Liver (tissue), 9 donors: ENCODE data around the gene GARIN5A. TPM values are rescaled to one million over a fixed set of nuclear protein-coding genes. Genes with fewer than 3 reads are reported as not detected.
A peak's percentile ranks its signal among the peaks of the same experiment; 100 is the strongest.

Experiments used
- DNase-seq: peaks from one replicate; pipeline ENCODE4 v3.0.0-alpha.2; 2017; ENCODE audit warnings: low spot score
- H3K27ac ChIP-seq, 2 donors: one replicate each; pipeline ENCODE4 v1.7.0; 2013; ENCODE audit warnings: inconsistent platforms in 2 of 2, low read length in 2 of 2, control low read depth in 1 of 2, low read depth in 1 of 2, mild to moderate bottlenecking in 1 of 2
- H3K27me3 ChIP-seq, 4 donors: one replicate each; pipeline versions ENCODE4 v1.6.1 to v1.7.0; 2013; ENCODE audit warnings: low read length in 3 of 4, inconsistent platforms in 1 of 4, mild to moderate bottlenecking in 1 of 4, moderate library complexity in 1 of 4; ENCODE audit not compliant: control insufficient read depth in 4 of 4, insufficient read depth in 4 of 4
- H3K36me3 ChIP-seq, 4 donors: one replicate each; pipeline versions ENCODE4 v1.6.1 to v1.7.0; 2013; ENCODE audit warnings: low read length in 3 of 4, mild to moderate bottlenecking in 3 of 4, low read depth in 1 of 4, moderate library complexity in 1 of 4; ENCODE audit not compliant: control insufficient read depth in 4 of 4, insufficient read depth in 3 of 4
- H3K4me1 ChIP-seq, 4 donors: one replicate each; pipeline versions ENCODE4 v1.6.1 to v1.7.0; 2013; ENCODE audit warnings: low read length in 3 of 4, mild to moderate bottlenecking in 3 of 4, moderate library complexity in 1 of 4; ENCODE audit not compliant: control insufficient read depth in 4 of 4, insufficient read depth in 4 of 4
- H3K4me3 ChIP-seq, 3 donors: one replicate each; pipeline versions ENCODE4 v1.6.1 to v1.7.0; 2013; ENCODE audit warnings: low read length in 3 of 3, control low read depth in 1 of 3, low read depth in 1 of 3, mild to moderate bottlenecking in 1 of 3
- H3K9ac ChIP-seq, 2 donors: one replicate each; pipeline ENCODE4 v1.7.0; 2013; ENCODE audit warnings: low read length in 2 of 2, mild to moderate bottlenecking in 2 of 2, moderate library complexity in 2 of 2, control low read depth in 1 of 2, low read depth in 1 of 2
- H3K9me3 ChIP-seq, 4 donors: one replicate each; pipeline versions ENCODE4 v1.6.1 to v1.7.0; 2013; ENCODE audit warnings: low read length in 3 of 4; ENCODE audit not compliant: control insufficient read depth in 4 of 4
- FOXA2 ChIP-seq: IDR thresholded peaks from 2 replicates; pipeline ENCODE4 v1.6.1; 2016; ENCODE audit warnings: antibody characterized with exemption
- GABPA ChIP-seq, 2 donors: IDR thresholded peaks in 1 of 2; conservative IDR thresholded peaks in 1 of 2; 2 replicates each; pipeline ENCODE4 v1.6.1; 2016; ENCODE audit warnings: antibody characterized with exemption in 2 of 2, mild to moderate bottlenecking in 1 of 2, moderate library complexity in 1 of 2
- HNF4A ChIP-seq, 2 donors: conservative IDR thresholded peaks; 2 replicates each; pipeline ENCODE4 v1.6.1; 2016; ENCODE audit warnings: antibody characterized with exemption in 2 of 2, mild to moderate bottlenecking in 2 of 2
- NR2F2 ChIP-seq: IDR thresholded peaks from 2 replicates; pipeline ENCODE4 v1.6.1; 2016; ENCODE audit warnings: antibody characterized with exemption
- RAD21 ChIP-seq, 2 donors: IDR thresholded peaks; 2 replicates each; pipeline ENCODE4 v1.6.1; 2016; ENCODE audit warnings: antibody characterized with exemption in 2 of 2, mild to moderate bottlenecking in 2 of 2
- SP1 ChIP-seq: IDR thresholded peaks from 2 replicates; pipeline ENCODE4 v1.6.1; 2018; ENCODE audit warnings: antibody characterized with exemption, mild to moderate bottlenecking
- YY1 ChIP-seq: IDR thresholded peaks from 2 replicates; pipeline ENCODE4 v1.6.1; 2016; ENCODE audit warnings: antibody characterized with exemption, mild to moderate bottlenecking
- WGBS: extraction: QIAGEN DNeasy Blood & Tissue Kit; methylation state at CpG from one replicate; pipeline ENCODE4 v1.1.7; 2013; 5-methylcytosine and 5-hydroxymethylcytosine counted together
- polyA plus RNA-seq, 2 donors: library from polyadenylated mRNA; stranded (reverse) in 1 of 2; unstranded in 1 of 2; fragments of 200-250 nt in 1 of 2; fragments of >200 nt in 1 of 2; fragmentation: Nextera tagmentation in 1 of 2; extraction: Ambion mirVana in 1 of 2; gene quantifications; one replicate each; pipeline versions ENCODE4 v1.2.1 to v1.2.3, GENCODE V29; 2013 to 2015
- total RNA-seq, 2 donors: library from RNA; depleted of rRNA; stranded (reverse); fragments of >200 nt; gene quantifications; one replicate each; pipeline ENCODE4 v1.2.3, GENCODE V29; 2014
- TF ChIP-seq, protein P1 (sequence below): IDR thresholded peaks from 2 replicates; pipeline ENCODE4 v1.6.1; 2016; ENCODE audit warnings: antibody characterized with exemption
- TF ChIP-seq, protein P2 (sequence below): IDR thresholded peaks from 2 replicates; pipeline ENCODE4 v1.6.1; 2016; ENCODE audit warnings: antibody characterized with exemption
- TF ChIP-seq, protein P3 (sequence below): fragments of 150-350 bp; IDR thresholded peaks from 2 replicates; pipeline ENCODE4 v1.5.1; 2017; ENCODE audit warnings: improper control_type of control experiment, low read depth, low read length; ENCODE audit not compliant: missing input control
- TF ChIP-seq, protein P4 (sequence below): IDR thresholded peaks from 2 replicates; pipeline ENCODE4 v1.6.1; 2016; ENCODE audit warnings: antibody characterized with exemption
- TF ChIP-seq, protein P5 (sequence below): IDR thresholded peaks from 2 replicates; pipeline ENCODE4 v1.6.1; 2016; ENCODE audit warnings: antibody characterized with exemption, mild to moderate bottlenecking
- donor health status: healthy.
- donor health status: healthy.
- donor health status: healthy.
- donor health status: healthy.
- donor health status: healthy.

GARIN5A gene
- total and polyA plus RNA-seq, 4 donors, result 0.42 to 1.7 (median 1.1) TPM

DNA sequence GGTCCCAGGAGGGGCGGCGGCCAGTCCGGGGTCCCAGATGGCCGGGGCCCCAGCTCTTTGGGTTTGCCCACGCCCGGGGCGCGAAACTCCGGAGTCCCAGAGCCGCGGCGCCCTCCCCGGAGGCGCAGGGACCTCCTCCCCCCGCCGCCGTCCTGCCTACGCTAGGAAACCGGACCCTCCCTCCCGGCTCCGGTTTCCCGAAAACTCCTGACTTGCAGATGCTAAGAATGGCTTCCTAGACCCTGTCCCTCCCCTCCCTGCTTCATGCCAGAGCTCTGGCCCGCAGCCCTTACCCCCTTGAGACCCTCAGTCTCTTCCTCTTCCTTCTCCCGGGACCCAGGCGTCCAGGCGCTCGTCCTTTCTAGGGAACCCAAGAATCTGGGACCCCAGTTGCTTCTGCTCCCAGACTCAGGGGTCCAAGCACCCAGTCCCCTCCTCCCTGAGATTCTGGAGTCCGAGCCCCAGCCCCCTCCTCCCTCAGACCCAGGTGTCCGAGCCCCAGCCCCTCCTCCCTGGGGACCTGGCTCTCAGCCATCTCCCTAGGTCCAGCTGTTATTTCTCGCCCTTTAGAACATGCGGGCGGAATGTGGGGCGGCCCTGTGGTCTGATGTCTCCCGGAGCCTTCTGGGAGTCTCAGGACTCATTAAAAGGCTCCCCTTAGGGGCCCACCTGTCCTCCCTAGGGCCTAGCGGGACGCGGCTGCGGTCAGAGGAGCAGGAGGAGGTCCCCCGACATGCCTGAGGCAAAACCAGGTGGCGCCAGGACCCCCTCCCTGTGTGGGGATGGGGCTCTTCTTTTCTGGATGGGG, 44.2 kb downstream of the GARIN5A start, which contains the start of gene MYBPC2:
Gene MYBPC2 (plus strand): TSS at position 672 of the 808 bp plus-strand sequence. CDS start 62 bp downstream, at position 734.
- WGBS, result 7% methylated on average over 40 of the region's 40 CpGs
- Histone ChIP-seq H3K36me3 (no peaks in the 10 kb centered on the region), H3K4me1 (peaks cover 2 to 9% (median 5%) of the 10 kb centered on the region in 4 donors), H3K27me3 (peaks cover 0 to 6% (median 0%) of the 10 kb centered on the region in 4 donors), H3K9me3 (no peaks in the 10 kb centered on the region), H3K4me3 (peak within 1 kb of the TSS; percentile 56 to 76 (median 72)), H3K9ac (peak within 1 kb of the TSS in 1 of 2 donors; percentile 5), H3K27ac (no peak within 1 kb of the TSS)
- DNase-seq, result no peak
- TF ChIP-seq, protein P1, sequence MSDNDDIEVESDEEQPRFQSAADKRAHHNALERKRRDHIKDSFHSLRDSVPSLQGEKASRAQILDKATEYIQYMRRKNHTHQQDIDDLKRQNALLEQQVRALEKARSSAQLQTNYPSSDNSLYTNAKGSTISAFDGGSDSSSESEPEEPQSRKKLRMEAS, result no peak
- no peak for TF ChIP-seq RAD21 (IDR thresholded peaks at IDR 0.05)
- TF ChIP-seq, protein P2, sequence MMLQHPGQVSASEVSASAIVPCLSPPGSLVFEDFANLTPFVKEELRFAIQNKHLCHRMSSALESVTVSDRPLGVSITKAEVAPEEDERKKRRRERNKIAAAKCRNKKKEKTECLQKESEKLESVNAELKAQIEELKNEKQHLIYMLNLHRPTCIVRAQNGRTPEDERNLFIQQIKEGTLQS, result no peak
- TF ChIP-seq, protein P3, sequence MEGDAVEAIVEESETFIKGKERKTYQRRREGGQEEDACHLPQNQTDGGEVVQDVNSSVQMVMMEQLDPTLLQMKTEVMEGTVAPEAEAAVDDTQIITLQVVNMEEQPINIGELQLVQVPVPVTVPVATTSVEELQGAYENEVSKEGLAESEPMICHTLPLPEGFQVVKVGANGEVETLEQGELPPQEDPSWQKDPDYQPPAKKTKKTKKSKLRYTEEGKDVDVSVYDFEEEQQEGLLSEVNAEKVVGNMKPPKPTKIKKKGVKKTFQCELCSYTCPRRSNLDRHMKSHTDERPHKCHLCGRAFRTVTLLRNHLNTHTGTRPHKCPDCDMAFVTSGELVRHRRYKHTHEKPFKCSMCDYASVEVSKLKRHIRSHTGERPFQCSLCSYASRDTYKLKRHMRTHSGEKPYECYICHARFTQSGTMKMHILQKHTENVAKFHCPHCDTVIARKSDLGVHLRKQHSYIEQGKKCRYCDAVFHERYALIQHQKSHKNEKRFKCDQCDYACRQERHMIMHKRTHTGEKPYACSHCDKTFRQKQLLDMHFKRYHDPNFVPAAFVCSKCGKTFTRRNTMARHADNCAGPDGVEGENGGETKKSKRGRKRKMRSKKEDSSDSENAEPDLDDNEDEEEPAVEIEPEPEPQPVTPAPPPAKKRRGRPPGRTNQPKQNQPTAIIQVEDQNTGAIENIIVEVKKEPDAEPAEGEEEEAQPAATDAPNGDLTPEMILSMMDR, result no peak

DNA sequence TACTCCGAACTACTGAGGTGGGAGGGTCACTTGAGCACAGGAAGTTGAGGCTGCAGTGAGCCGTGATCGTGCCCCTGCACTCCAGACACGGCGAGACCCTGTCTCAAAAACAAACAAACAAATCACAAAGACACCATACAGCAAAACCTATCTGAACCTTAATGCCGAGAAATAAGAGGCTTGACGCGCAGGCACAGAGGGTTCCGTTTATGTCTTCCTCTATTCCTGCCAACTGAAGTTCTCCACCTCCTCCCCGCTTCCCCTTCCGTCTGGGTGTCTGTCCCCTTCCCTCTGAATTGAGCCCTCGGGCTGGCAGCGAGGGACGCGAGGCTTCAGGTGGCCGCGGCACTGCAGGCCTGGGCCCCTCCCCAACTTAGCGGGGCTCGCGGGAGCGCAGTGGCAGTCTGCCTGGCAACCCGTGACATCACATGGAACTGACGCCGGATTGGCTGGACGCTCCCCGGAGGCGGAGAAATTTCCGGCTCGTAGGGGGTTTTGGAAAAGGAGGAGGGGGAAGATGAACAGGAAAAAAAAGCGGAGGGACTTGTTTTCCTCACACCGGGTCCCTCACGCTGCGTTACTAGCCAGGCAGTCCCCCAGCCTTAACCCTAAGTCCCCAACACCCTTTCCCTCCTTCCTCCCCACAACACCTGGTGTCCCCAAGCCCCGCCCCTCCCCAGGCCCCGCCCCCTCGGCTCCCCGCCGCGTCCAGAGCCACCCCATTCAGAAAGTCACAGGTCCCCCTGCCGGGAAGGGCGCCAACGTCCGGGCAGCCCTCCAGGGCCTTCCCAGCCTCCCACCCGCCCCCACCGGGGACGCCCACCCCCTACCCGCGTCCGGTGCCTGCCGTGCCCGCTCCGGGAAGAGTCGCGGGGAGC, 45.1 kb downstream of the GARIN5A start:
- H3K9ac ChIP-seq, result peak overlapping the region; percentile 5 to 53

DNA sequence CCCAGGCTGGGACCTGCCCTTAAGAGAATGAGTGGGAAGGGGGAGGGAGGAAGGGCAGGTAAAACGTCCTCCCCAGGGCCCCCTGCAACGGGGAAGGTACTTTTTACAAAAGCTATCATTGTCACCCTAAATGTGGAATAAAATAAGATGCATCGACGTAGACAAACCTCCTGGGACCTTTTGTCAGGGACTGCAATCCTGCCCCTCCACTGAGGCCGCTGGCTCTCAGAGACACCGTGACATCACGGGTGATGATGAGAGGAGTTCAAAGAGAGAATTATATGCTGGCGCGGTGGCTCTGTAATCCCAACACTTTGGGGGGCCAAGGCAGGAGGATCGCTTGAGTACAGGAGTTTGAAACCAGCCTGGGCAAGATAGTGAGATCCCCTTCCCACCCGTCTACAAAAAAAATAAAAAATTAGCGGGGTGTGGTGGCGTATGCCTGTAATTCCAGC, 45.7 kb downstream of the GARIN5A start:
- Histone ChIP-seq H3K27ac (no peak overlapping the region), H3K4me1 (peaks cover 2 to 9% (median 5%) of the 10 kb centered on the region in 4 donors), H3K27me3 (peaks cover 0 to 6% (median 0%) of the 10 kb centered on the region in 4 donors), H3K4me3 (peak overlapping the region in 1 of 3 donors; percentile 72), H3K9ac (peak overlapping the region in 1 of 2 donors; percentile 5), H3K36me3 (no peaks in the 10 kb centered on the region), H3K9me3 (no peaks in the 10 kb centered on the region)
- 34% methylated on average over 13 of the region's 13 CpGs for WGBS
- no peak for DNase-seq
- TF ChIP-seq, protein P4, sequence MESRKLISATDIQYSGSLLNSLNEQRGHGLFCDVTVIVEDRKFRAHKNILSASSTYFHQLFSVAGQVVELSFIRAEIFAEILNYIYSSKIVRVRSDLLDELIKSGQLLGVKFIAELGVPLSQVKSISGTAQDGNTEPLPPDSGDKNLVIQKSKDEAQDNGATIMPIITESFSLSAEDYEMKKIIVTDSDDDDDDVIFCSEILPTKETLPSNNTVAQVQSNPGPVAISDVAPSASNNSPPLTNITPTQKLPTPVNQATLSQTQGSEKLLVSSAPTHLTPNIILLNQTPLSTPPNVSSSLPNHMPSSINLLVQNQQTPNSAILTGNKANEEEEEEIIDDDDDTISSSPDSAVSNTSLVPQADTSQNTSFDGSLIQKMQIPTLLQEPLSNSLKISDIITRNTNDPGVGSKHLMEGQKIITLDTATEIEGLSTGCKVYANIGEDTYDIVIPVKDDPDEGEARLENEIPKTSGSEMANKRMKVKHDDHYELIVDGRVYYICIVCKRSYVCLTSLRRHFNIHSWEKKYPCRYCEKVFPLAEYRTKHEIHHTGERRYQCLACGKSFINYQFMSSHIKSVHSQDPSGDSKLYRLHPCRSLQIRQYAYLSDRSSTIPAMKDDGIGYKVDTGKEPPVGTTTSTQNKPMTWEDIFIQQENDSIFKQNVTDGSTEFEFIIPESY, result no peak
- TF ChIP-seq NR2F2 (no peak), FOXA2 (no peak), HNF4A (conservative IDR thresholded peaks at IDR 0.05) (no peak), YY1 (no peak), GABPA (IDR thresholded peaks at IDR 0.05 in 1 of 2, conservative IDR thresholded peaks at IDR 0.05 in 1 of 2) (no peak), RAD21 (IDR thresholded peaks at IDR 0.05) (no peak)
- TF ChIP-seq, protein P5, sequence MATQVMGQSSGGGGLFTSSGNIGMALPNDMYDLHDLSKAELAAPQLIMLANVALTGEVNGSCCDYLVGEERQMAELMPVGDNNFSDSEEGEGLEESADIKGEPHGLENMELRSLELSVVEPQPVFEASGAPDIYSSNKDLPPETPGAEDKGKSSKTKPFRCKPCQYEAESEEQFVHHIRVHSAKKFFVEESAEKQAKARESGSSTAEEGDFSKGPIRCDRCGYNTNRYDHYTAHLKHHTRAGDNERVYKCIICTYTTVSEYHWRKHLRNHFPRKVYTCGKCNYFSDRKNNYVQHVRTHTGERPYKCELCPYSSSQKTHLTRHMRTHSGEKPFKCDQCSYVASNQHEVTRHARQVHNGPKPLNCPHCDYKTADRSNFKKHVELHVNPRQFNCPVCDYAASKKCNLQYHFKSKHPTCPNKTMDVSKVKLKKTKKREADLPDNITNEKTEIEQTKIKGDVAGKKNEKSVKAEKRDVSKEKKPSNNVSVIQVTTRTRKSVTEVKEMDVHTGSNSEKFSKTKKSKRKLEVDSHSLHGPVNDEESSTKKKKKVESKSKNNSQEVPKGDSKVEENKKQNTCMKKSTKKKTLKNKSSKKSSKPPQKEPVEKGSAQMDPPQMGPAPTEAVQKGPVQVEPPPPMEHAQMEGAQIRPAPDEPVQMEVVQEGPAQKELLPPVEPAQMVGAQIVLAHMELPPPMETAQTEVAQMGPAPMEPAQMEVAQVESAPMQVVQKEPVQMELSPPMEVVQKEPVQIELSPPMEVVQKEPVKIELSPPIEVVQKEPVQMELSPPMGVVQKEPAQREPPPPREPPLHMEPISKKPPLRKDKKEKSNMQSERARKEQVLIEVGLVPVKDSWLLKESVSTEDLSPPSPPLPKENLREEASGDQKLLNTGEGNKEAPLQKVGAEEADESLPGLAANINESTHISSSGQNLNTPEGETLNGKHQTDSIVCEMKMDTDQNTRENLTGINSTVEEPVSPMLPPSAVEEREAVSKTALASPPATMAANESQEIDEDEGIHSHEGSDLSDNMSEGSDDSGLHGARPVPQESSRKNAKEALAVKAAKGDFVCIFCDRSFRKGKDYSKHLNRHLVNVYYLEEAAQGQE, result no peak

More for the DNA sequence above, 45.1 kb downstream of the GARIN5A start:
- 2% methylated on average over 54 of the region's 54 CpGs for WGBS
- peaks cover 0 to 6% (median 0%) of the 10 kb centered on the region in 4 donors for H3K27me3 ChIP-seq
- no peak overlapping the region for H3K27ac ChIP-seq
- TF ChIP-seq SP1, result peak; percentile 11
- TF ChIP-seq FOXA2, result no peak
- peaks cover 2 to 9% (median 5%) of the 10 kb centered on the region in 4 donors for H3K4me1 ChIP-seq
- peak; percentile 91 for DNase-seq
- no peaks in the 10 kb centered on the region for H3K36me3 ChIP-seq
- no peaks in the 10 kb centered on the region for H3K9me3 ChIP-seq
- peak overlapping the region; percentile 56 to 76 (median 72) for H3K4me3 ChIP-seq
